K562 (cell line): ENCODE results near the gene SPRED2. TPM values are rescaled to one million over a fixed set of nuclear protein-coding genes. Genes with fewer than 3 reads are reported as not detected.

Experiments
- ATAC-seq: fragments of 200-7000 bp; cut with Tn5 transposase; 3 replicates; pipeline ENCODE4 v1.9.1; 2020; ENCODE audit warnings: moderate library complexity
- BruUV-seq: library from RNA; stranded (reverse); fragments of 400-500 nt; replicated peaks from 2 replicates; lab custom pipeline; 2021; lab: Mats Ljungman, UMichigan
- CTCF ChIA-PET: fragments of 300-600 bp; formaldehyde crosslinking; extraction: SDS; loops from one replicate; lab custom pipeline; 2021; ENCODE audit warnings: low intra/inter-chr PET ratio; lab: Yijun Ruan, JAX
- POLR2A ChIA-PET: fragments of 300-600, 350-650 bp; sonication (Branson Sonifier 250); formaldehyde crosslinking; extraction: SDS; loops from one replicate; lab custom pipeline; 2021; ENCODE audit warnings: antibody characterized with exemption, inconsistent platforms; lab: Yijun Ruan, JAX
- DNase-seq, 4 experiments: peaks; one replicate each; pipeline versions ENCODE4 v3.0.0 to v3.0.0-alpha.2; 2011 to 2018; ENCODE audit warnings: low spot score in 3 of 4, mixed read lengths in 3 of 4; ENCODE audit errors: extremely low read depth in 1 of 4
- FAIRE-seq: peaks from 2 replicates; lab custom pipeline; 2011; peaks lifted over from hg19 to GRCh38; lab: Jason Lieb, UNC
- H2AFZ ChIP-seq: 2 replicates; pipeline ENCODE4 v1.6.0; 2011; ENCODE audit warnings: low read depth, low read length, control low read depth, inconsistent platforms
- H3K27ac ChIP-seq: fragments of 200-600 bp; 3 replicates; pipeline ENCODE4 v1.8.0; 2011; ENCODE audit warnings: low read depth, mild to moderate bottlenecking, control low read depth, inconsistent platforms, low read length, moderate library complexity, mixed read lengths; ENCODE audit errors: extremely low read depth
- H3K27me3 ChIP-seq, 2 experiments: fragments of 300-600 bp in 1 of 2; 2 replicates in 1 of 2; 3 replicates in 1 of 2; pipeline versions ENCODE4 v1.6.0 to v1.8.0; 2011; ENCODE audit warnings: inconsistent platforms in 2 of 2, low read length in 2 of 2, mild to moderate bottlenecking in 1 of 2, mixed read lengths in 1 of 2, moderate library complexity in 1 of 2; ENCODE audit not compliant: control insufficient read depth in 2 of 2, insufficient read depth in 2 of 2
- H3K36me3 ChIP-seq: fragments of 300-600 bp; 3 replicates; pipeline ENCODE4 v1.8.0; 2011; ENCODE audit warnings: mild to moderate bottlenecking, low read length, inconsistent platforms; ENCODE audit not compliant: control insufficient read depth, insufficient read depth
- H3K4me1 ChIP-seq, 2 experiments: fragments of 200-600 bp in 1 of 2; replicated peaks in 1 of 2; 2 replicates in 1 of 2; 3 replicates in 1 of 2; pipeline versions ENCODE4 v1.5.1 to v1.8.0; 2011; ENCODE audit warnings: inconsistent platforms in 2 of 2, low read length in 2 of 2, mild to moderate bottlenecking in 1 of 2, mixed read lengths in 1 of 2, moderate library complexity in 1 of 2; ENCODE audit not compliant: control insufficient read depth in 2 of 2, insufficient read depth in 2 of 2
- H3K4me2 ChIP-seq: 2 replicates; pipeline ENCODE4 v1.6.1; 2011; ENCODE audit warnings: low read length, control low read depth, inconsistent platforms, mixed read lengths; ENCODE audit not compliant: insufficient read depth
- H3K4me3 ChIP-seq: fragments of 200-600 bp; sonication (generic), shearing (Covaris generic); 2 replicates; pipeline ENCODE4 v1.5.1; 2016; ENCODE audit warnings: control low read depth, inconsistent platforms
- H3K79me2 ChIP-seq: fragments of 200-600 bp; 3 replicates; pipeline ENCODE4 v1.8.0; 2011; ENCODE audit warnings: low read length, inconsistent platforms; ENCODE audit not compliant: control insufficient read depth, insufficient read depth
- H3K9ac ChIP-seq, 2 experiments: 2 replicates each; pipeline versions ENCODE4 v1.6.0 to v1.6.1; 2011; ENCODE audit warnings: low read depth in 2 of 2, low read length in 2 of 2, control low read depth in 1 of 2, inconsistent platforms in 1 of 2, mild to moderate bottlenecking in 1 of 2, mixed read lengths in 1 of 2; ENCODE audit not compliant: insufficient read depth in 1 of 2
- H3K9me1 ChIP-seq: one replicate; pipeline ENCODE4 v1.6.0; 2011; ENCODE audit warnings: inconsistent platforms, mild to moderate bottlenecking, low read length, moderate library complexity; ENCODE audit not compliant: control insufficient read depth, insufficient read depth
- H3K9me3 ChIP-seq: replicated peaks from 2 replicates; pipeline ENCODE4 v1.5.1; 2011; ENCODE audit warnings: low read depth, low read length, inconsistent platforms; ENCODE audit not compliant: control insufficient read depth, insufficient read depth
- H4K20me1 ChIP-seq: replicated peaks from 2 replicates; pipeline ENCODE4 v1.6.1; 2011; ENCODE audit warnings: low read length, inconsistent platforms, mixed read lengths; ENCODE audit not compliant: control insufficient read depth, insufficient read depth
- ARID2 ChIP-seq: fragments of 450-650 bp; IDR thresholded peaks from 2 replicates; pipeline ENCODE4 v1.6.1; 2017; ENCODE audit warnings: antibody characterized with exemption, mild to moderate bottlenecking
- ARID3A ChIP-seq: IDR thresholded peaks from 2 replicates; pipeline ENCODE4 v1.6.1; 2012; ENCODE audit warnings: low read depth, low read length, improper control_type of control experiment, borderline replicate concordance
- MYC ChIP-seq, 2 experiments: fragments of 250-450 bp in 1 of 2; sonication (Bioruptor Pico) in 1 of 2; IDR thresholded peaks; 2 replicates each; pipeline versions ENCODE4 v1.5.1 to v1.6.1; 2012 to 2021; ENCODE audit warnings: low read depth in 2 of 2, borderline replicate concordance in 1 of 2, improper control_type of control experiment in 1 of 2, low read length in 1 of 2, mild to moderate bottlenecking in 1 of 2, moderate library complexity in 1 of 2
- RAD51 ChIP-seq: fragments of 450-650 bp; IDR thresholded peaks from 2 replicates; pipeline ENCODE4 v1.7.1; 2016; ENCODE audit warnings: low read depth, mild to moderate bottlenecking, borderline replicate concordance
- RB1 ChIP-seq: fragments of 450-650 bp; IDR thresholded peaks from 2 replicates; pipeline ENCODE4 v1.6.1; 2017; ENCODE audit warnings: low read depth, mild to moderate bottlenecking
- TFAP4 ChIP-seq: sonication (generic); formaldehyde crosslinking; IDR thresholded peaks from 2 replicates; pipeline ENCODE4 v1.8.0; 2022; ENCODE audit warnings: missing genetic modification reagents, mild to moderate bottlenecking, moderate library complexity, borderline replicate concordance
- ZNF24 ChIP-seq: fragments of 450-650 bp; IDR thresholded peaks from 2 replicates; pipeline ENCODE4 v1.6.1; 2016
- ZNF384 ChIP-seq: IDR thresholded peaks from 2 replicates; pipeline ENCODE4 v1.6.1; 2012; ENCODE audit warnings: low read depth, low read length, improper control_type of control experiment
- WGBS: fragments of 100-300 bp; shearing (Covaris generic); methylation state at CpG from one replicate; pipeline ENCODE4 v1.1.6; 2016; ENCODE audit warnings: low coverage, mixed read lengths; ENCODE audit not compliant: insufficient coverage; ENCODE audit errors: missing lambda C conversion rate; 5-methylcytosine and 5-hydroxymethylcytosine counted together
- in situ Hi-C: fragments of 300-500 bp; cut with MboI; formaldehyde crosslinking; loops from 4 replicates; pipeline ENCODE4 v1.15.0; 2018; ENCODE audit warnings: inconsistent platforms, mixed read lengths
- intact Hi-C: fragments of 100-400 bp; cut with micrococcal nuclease; formaldehyde crosslinking; loops from 2 replicates; pipeline ENCODE4 v1.14.2; 2022
- polyA plus RNA-seq, 8 experiments: library from polyadenylated mRNA; depleted of rRNA in 4 of 8; stranded (reverse) in 5 of 8; unstranded in 3 of 8; fragments of >200 nt; fragmentation: Nextera tagmentation in 2 of 8; fragmentation: Illumina TruSeq in 1 of 8; extraction: Ambion mirVana in 2 of 8; extraction: Trizol in 1 of 8; gene quantifications; 2 replicates each; pipeline versions ENCODE4 v1.2.1 to v1.2.3, GENCODE V29; 2011 to 2014; ENCODE audit warnings: inconsistent platforms in 1 of 8, missing spikeins in 1 of 8
- total RNA-seq, 7 experiments: library from RNA; depleted of rRNA in 6 of 7; stranded (reverse); fragments of >200 nt in 6 of 7; fragmentation: Illumina TruSeq in 2 of 7; extraction: Trizol in 2 of 7; gene quantifications; 2 replicates each; pipeline versions ENCODE4 v1.2.1 to v1.2.3, GENCODE V29; 2011 to 2021; ENCODE audit warnings: low replicate concordance in 1 of 7

The SPRED2 gene
- total and polyA plus RNA-seq, 9 of the 15 experiments (the other 6 are each of a cell fraction or from before 2014, with no cell fraction given), result 4.6 to 50.8 (median 14.1) TPM

GRCh38 chr2:65456886-65457285 is 24.5 kb upstream of the SPRED2 start:
- H3K4me2 ChIP-seq, result no peak overlapping the region
- no peak for ATAC-seq
- no peak overlapping the region for H2AFZ ChIP-seq
- no peaks in the 10 kb centered on the region for H3K9me1 ChIP-seq
- no peak for TF ChIP-seq MYC (IDR thresholded peaks at IDR 0.05; ENCODE audit: low read depth, low read length)
- TF ChIP-seq MYC (CRISPR knock-in tag; IDR thresholded peaks at IDR 0.05; ENCODE audit: borderline replicate concordance, low read depth), result no peak
- TF ChIP-seq RB1, result no peak
- TF ChIP-seq ARID2, result no peak
- TF ChIP-seq ZNF384, result no peak
- no peak for TF ChIP-seq ARID3A
- TF ChIP-seq ZNF24, result no peak
- TF ChIP-seq TFAP4 (CRISPR knock-in tag), result no peak
- TF ChIP-seq RAD51, result no peak
- TF ChIP-seq, all 486 proteins: peak for 0
- FAIRE-seq, result no peak
- H3K27ac ChIP-seq, result no peak overlapping the region
- no peaks in the 10 kb centered on the region for H4K20me1 ChIP-seq
- in situ Hi-C loops, result no loop called here
- H3K9ac ChIP-seq, result no peak overlapping the region
- no peak for DNase-seq
- BruUV-seq, result no TSS peak
- no peaks in the 10 kb centered on the region for H3K27me3 ChIP-seq
- ChIA-PET CTCF (no interaction called here), POLR2A (interaction anchor here (0.6 to 2.4 kb wide), 3 partner anchors 15 to 19 kb away, joined by 3 to 6 read pairs (median 5); no protein-coding TSS in a partner anchor)
- intact Hi-C loops, result no loop called here
- no peaks in the 10 kb centered on the region for H3K36me3 ChIP-seq
- no peak overlapping the region for H3K4me3 ChIP-seq
- H3K9me3 ChIP-seq, result no peaks in the 10 kb centered on the region
- WGBS, result 39% methylated on average over 2 of the region's 2 CpGs
- no peaks in the 10 kb centered on the region; a peak in 1 of 5 replicates for H3K4me1 ChIP-seq
- H3K79me2 ChIP-seq, result no peaks in the 10 kb centered on the region
